ENCODE data around the gene CPSF2.

DNA sequence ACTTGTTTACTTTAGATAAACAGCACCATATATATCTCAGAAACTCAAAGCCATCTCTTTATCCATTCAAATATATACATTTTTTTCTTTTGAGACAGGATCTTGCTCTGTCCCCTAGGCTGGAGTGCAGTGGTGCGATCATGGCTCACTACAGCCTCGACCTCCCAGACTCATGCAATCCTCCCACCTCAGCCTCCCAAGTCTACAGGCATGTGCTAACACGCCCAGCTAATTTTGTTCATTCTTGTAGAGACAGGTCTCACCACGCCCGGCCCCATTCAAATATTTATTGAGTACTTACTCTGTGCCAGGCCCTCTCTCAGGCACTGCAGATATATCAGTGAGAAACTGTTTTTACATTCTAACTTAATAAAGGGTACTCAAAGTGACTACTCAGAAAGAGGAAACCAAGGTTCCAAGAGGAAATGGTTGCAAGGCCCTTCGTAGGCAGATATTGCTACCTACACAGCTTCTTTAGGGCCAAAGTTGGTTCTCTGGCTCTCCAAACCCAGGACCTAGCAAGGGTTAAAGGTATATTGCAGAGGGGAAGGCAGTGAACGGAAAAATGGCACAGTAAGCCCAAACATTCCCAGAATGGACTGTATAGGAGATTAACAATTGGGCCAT lies 18.3 kb upstream of the CPSF2 start:
- TF ChIP-seq, protein P1, sequence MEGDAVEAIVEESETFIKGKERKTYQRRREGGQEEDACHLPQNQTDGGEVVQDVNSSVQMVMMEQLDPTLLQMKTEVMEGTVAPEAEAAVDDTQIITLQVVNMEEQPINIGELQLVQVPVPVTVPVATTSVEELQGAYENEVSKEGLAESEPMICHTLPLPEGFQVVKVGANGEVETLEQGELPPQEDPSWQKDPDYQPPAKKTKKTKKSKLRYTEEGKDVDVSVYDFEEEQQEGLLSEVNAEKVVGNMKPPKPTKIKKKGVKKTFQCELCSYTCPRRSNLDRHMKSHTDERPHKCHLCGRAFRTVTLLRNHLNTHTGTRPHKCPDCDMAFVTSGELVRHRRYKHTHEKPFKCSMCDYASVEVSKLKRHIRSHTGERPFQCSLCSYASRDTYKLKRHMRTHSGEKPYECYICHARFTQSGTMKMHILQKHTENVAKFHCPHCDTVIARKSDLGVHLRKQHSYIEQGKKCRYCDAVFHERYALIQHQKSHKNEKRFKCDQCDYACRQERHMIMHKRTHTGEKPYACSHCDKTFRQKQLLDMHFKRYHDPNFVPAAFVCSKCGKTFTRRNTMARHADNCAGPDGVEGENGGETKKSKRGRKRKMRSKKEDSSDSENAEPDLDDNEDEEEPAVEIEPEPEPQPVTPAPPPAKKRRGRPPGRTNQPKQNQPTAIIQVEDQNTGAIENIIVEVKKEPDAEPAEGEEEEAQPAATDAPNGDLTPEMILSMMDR (IDR thresholded peaks at IDR 0.05; ENCODE audit: low read depth, low read length, missing input control) = no peak
- TF ChIP-seq HNF4A (conservative IDR thresholded peaks at IDR 0.05) (no peak), GABPA (IDR thresholded peaks at IDR 0.05 in 1 of 2, conservative IDR thresholded peaks at IDR 0.05 in 1 of 2) (no peak)
